A549 treated with AZD2906 at 1 μM for 4 hours (cell line): ENCODE results near the gene FANCI. TPM values are rescaled to one million over a fixed set of nuclear protein-coding genes. Genes with fewer than 3 reads are reported as not detected.

Experiments
- total RNA-seq: library from RNA; stranded (reverse); fragments of 200-300 nt; extraction: Qiagen RNA extraction; gene quantifications from 5 replicates; pipeline ENCODE4 v1.2.3, GENCODE V29; 2022

FANCI gene
- total RNA-seq: 47.0 to 69.0 TPM (median 58.5 TPM) in 5 replicates

GRCh38 chr15:89243691-89244573 is at the start of gene FANCI:
FANCI (plus strand) TSS chr15:89243979; CDS start chr15:89247648, 3,669 bp downstream.

GRCh38 chr15:89221543-89221942 is 22.2 kb upstream of the FANCI start, which contains the start of gene RLBP1:
RLBP1 (minus strand) TSS chr15:89221579; CDS start chr15:89218975, 2,604 bp downstream.

GRCh38 chr15:89334510-89335297 is 90.9 kb downstream of the FANCI start, which contains the start of gene POLG:
POLG (minus strand) TSS chr15:89334824; CDS start chr15:89333754, 1,070 bp downstream.

Other genes starting within 250 kb of the FANCI start
- gene ABHD2, start 155.5 kb upstream of the FANCI start, total RNA-seq: 112 to 161 TPM (median 139 TPM) in 5 replicates
- not detected in 5 replicates for gene RLBP1, start 22.4 kb upstream of the FANCI start, total RNA-seq
- 45.5 to 60.1 TPM (median 55.6 TPM) in 5 replicates for gene POLG, start 90.8 kb downstream of the FANCI start, total RNA-seq